Nephron (organoid): ENCODE measurements around the gene CEBPZ.
"Not testable (repeated sequence)": the region's sequence is repeated elsewhere in the genome, so short reads cannot be mapped to it uniquely, and the experiment has no call there.

Experiments used
- H3K27ac Mint-ChIP-seq, 3 experiments: 2 replicates each; pipeline ENCODE4 v1.8.0; 2020; ENCODE audit warnings: mixed read lengths in 3 of 3, mild to moderate bottlenecking in 2 of 3, moderate library complexity in 1 of 3
- H3K27me3 Mint-ChIP-seq: 2 replicates; pipeline ENCODE4 v1.8.0; 2021; ENCODE audit warnings: low read depth, mild to moderate bottlenecking, moderate library complexity, mixed read lengths
- H3K36me3 Mint-ChIP-seq: 2 replicates; pipeline ENCODE4 v1.8.0; 2020; ENCODE audit warnings: low read depth, mixed read lengths
- H3K4me1 Mint-ChIP-seq: 2 replicates; pipeline ENCODE4 v1.8.0; 2020; ENCODE audit warnings: mixed read lengths
- H3K4me3 Mint-ChIP-seq, 3 experiments: 2 replicates each; pipeline ENCODE4 v1.8.0; 2020; ENCODE audit warnings: mild to moderate bottlenecking in 3 of 3, mixed read lengths in 3 of 3, moderate library complexity in 2 of 3
- H3K9me3 Mint-ChIP-seq: 2 replicates; pipeline ENCODE4 v1.8.0; 2020; ENCODE audit warnings: mixed read lengths
- TF ChIP-seq, protein P1 (sequence below), 3 experiments: fragments of 200-600 bp; sonication (generic); IDR thresholded peaks; one replicate each; pipeline ENCODE4 v1.5.0; 2021; ENCODE audit warnings: antibody characterized with exemption in 3 of 3; ENCODE audit not compliant: unreplicated experiment in 3 of 3

Gene CEBPZ

GRCh38 chr2:37226863-37227262 lies 4.5 kb downstream of the CEBPZ start:
- H3K27me3 Mint-ChIP-seq, result no peaks in the 10 kb centered on the region
- TF ChIP-seq, protein P1, sequence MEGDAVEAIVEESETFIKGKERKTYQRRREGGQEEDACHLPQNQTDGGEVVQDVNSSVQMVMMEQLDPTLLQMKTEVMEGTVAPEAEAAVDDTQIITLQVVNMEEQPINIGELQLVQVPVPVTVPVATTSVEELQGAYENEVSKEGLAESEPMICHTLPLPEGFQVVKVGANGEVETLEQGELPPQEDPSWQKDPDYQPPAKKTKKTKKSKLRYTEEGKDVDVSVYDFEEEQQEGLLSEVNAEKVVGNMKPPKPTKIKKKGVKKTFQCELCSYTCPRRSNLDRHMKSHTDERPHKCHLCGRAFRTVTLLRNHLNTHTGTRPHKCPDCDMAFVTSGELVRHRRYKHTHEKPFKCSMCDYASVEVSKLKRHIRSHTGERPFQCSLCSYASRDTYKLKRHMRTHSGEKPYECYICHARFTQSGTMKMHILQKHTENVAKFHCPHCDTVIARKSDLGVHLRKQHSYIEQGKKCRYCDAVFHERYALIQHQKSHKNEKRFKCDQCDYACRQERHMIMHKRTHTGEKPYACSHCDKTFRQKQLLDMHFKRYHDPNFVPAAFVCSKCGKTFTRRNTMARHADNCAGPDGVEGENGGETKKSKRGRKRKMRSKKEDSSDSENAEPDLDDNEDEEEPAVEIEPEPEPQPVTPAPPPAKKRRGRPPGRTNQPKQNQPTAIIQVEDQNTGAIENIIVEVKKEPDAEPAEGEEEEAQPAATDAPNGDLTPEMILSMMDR (IDR thresholded peaks at IDR 0.05; ENCODE audit: unreplicated experiment in 3 of 3), result no peak
- H3K27ac Mint-ChIP-seq, result peak overlapping the region in 1 of 3 experiments; percentile 3
- H3K4me3 Mint-ChIP-seq, result no peak overlapping the region
- H3K4me1 Mint-ChIP-seq, result peaks cover 16% of the 10 kb centered on the region
- peaks cover 31% of the 10 kb centered on the region for H3K36me3 Mint-ChIP-seq
- H3K9me3 Mint-ChIP-seq, result no peaks in the 10 kb centered on the region

- not testable (repeated sequence) for H3K4me3 Mint-ChIP-seq, H3K9me3 Mint-ChIP-seq, H3K27me3 Mint-ChIP-seq
- Mint-ChIP-seq H3K27ac (peak overlapping the region in 2 of 3 experiments; percentile 14 to 85), H3K4me1 (peaks cover 16% of the 10 kb centered on the region), H3K36me3 (peaks cover 45% of the 10 kb centered on the region)
Measured at GRCh38 chr2:37225129-37225528, 6.3 kb downstream of the CEBPZ start.

DNA sequence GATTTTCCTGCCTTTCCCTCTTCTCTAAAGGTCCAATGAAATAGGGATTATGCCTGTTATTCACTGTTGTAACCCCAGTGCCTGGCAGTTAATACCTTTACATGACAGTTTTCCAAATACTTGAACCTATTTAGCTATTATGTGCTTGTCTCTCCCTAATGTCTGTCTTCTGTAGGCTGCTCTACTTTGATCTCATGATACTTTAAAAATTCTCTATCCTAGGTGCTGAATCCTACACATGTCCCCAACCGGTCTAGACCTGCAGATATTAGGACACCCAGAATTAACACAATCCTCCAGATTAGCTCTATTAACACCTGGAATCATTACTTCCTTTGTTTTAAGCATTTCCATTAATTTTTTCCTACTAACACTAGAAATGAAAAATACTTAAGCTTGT lies 7.3 kb downstream of the CEBPZ start:
- H3K4me3 Mint-ChIP-seq, result no peak overlapping the region
- no peaks in the 10 kb centered on the region for H3K9me3 Mint-ChIP-seq
- peaks cover 12% of the 10 kb centered on the region for H3K4me1 Mint-ChIP-seq
- TF ChIP-seq, protein P1 (IDR thresholded peaks at IDR 0.05; ENCODE audit: unreplicated experiment in 3 of 3), result no peak
- peaks cover 53% of the 10 kb centered on the region for H3K36me3 Mint-ChIP-seq
- no peaks in the 10 kb centered on the region for H3K27me3 Mint-ChIP-seq
- no peak overlapping the region for H3K27ac Mint-ChIP-seq

- no peak overlapping the region for H3K27ac Mint-ChIP-seq
- no peaks in the 10 kb centered on the region for H3K9me3 Mint-ChIP-seq
- no peak overlapping the region for H3K4me3 Mint-ChIP-seq
- peaks cover 59% of the 10 kb centered on the region for H3K36me3 Mint-ChIP-seq
- TF ChIP-seq, protein P1 (IDR thresholded peaks at IDR 0.05; ENCODE audit: unreplicated experiment in 3 of 3), result no peak
- peaks cover 11% of the 10 kb centered on the region for H3K4me1 Mint-ChIP-seq
- no peaks in the 10 kb centered on the region for H3K27me3 Mint-ChIP-seq
Measured at GRCh38 chr2:37223131-37223530, 8.3 kb downstream of the CEBPZ start.

DNA sequence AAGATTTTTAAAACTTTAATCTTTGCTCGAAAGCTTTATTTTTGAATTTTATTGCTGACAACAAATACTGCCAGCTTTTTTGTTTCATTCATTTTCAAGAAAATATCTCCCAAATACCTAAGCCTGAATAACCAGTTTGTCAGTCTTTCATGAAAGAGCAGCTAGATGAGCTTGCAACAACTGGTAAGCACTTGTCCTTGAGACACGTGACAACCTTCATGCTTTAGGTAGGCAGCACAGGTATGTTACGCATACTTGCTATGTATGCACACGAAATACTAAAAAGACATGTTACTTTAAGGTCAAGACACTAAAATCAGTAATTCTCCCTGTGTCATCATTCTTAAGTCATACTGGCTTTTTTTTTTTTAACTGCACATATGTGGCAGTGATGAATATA lies 12.3 kb downstream of the CEBPZ start:
- no peak overlapping the region for H3K27ac Mint-ChIP-seq
- H3K9me3 Mint-ChIP-seq, result no peaks in the 10 kb centered on the region
- H3K4me3 Mint-ChIP-seq, result no peak overlapping the region
- TF ChIP-seq, protein P1 (IDR thresholded peaks at IDR 0.05; ENCODE audit: unreplicated experiment in 3 of 3), result no peak
- no peaks in the 10 kb centered on the region for H3K27me3 Mint-ChIP-seq
- no peaks in the 10 kb centered on the region for H3K4me1 Mint-ChIP-seq
- H3K36me3 Mint-ChIP-seq, result peaks cover 60% of the 10 kb centered on the region

- TF ChIP-seq, protein P1 (IDR thresholded peaks at IDR 0.05; ENCODE audit: unreplicated experiment in 3 of 3), result no peak
- H3K27ac Mint-ChIP-seq, result no peak overlapping the region
- no peak overlapping the region for H3K4me3 Mint-ChIP-seq
- no peaks in the 10 kb centered on the region for H3K4me1 Mint-ChIP-seq
- peaks cover 61% of the 10 kb centered on the region for H3K36me3 Mint-ChIP-seq
- H3K27me3 Mint-ChIP-seq, result no peaks in the 10 kb centered on the region
- no peaks in the 10 kb centered on the region for H3K9me3 Mint-ChIP-seq
Measured at GRCh38 chr2:37215250-37215649, 16.1 kb downstream of the CEBPZ start.
